GM23248 (cell line): ENCODE results near the gene WFDC8. TPM values are rescaled to one million over a fixed set of nuclear protein-coding genes. Genes with fewer than 3 reads are reported as not detected.
A peak's percentile ranks its signal among the peaks of the same experiment; 100 is the strongest.

Experiments
- DNase-seq: peaks from one replicate; pipeline ENCODE4 v3.0.0-alpha.2; 2015
- H2AFZ ChIP-seq: fragments of 200-600 bp; sonication (generic); 2 replicates; pipeline ENCODE4 v1.6.1; 2016; ENCODE audit warnings: antibody characterized with exemption
- H3F3A ChIP-seq: fragments of 200-600 bp; sonication (generic); 2 replicates; pipeline ENCODE4 v1.6.1; 2016; ENCODE audit warnings: mild to moderate bottlenecking, antibody characterized with exemption, mixed run types; ENCODE audit not compliant: insufficient read depth
- H3K27ac ChIP-seq: fragments of 200-600 bp; sonication (generic); 2 replicates; pipeline ENCODE4 v1.5.1; 2016; ENCODE audit warnings: mild to moderate bottlenecking
- H3K27me3 ChIP-seq: fragments of 200-600 bp; sonication (generic); replicated peaks from 2 replicates; pipeline ENCODE4 v1.6.1; 2016; ENCODE audit warnings: mild to moderate bottlenecking; ENCODE audit not compliant: insufficient read depth
- H3K36me3 ChIP-seq: fragments of 200-600 bp; sonication (generic); 2 replicates; pipeline ENCODE4 v1.6.1; 2016; ENCODE audit warnings: low read depth, mild to moderate bottlenecking
- H3K4me1 ChIP-seq: fragments of 200-600 bp; sonication (generic); 2 replicates; pipeline ENCODE4 v1.6.1; 2016; ENCODE audit warnings: mild to moderate bottlenecking; ENCODE audit not compliant: insufficient read depth
- H3K4me2 ChIP-seq: fragments of 200-600 bp; sonication (generic); one replicate; pipeline ENCODE4 v1.6.1; 2016; ENCODE audit warnings: mild to moderate bottlenecking; ENCODE audit not compliant: unreplicated experiment
- H3K4me3 ChIP-seq: fragments of 200-600 bp; sonication (generic); 2 replicates; pipeline ENCODE4 v1.5.1; 2016; ENCODE audit warnings: mild to moderate bottlenecking
- H3K79me2 ChIP-seq: fragments of 200-600 bp; sonication (generic); 2 replicates; pipeline ENCODE4 v1.6.1; 2016; ENCODE audit warnings: mild to moderate bottlenecking; ENCODE audit not compliant: insufficient read depth
- H3K9ac ChIP-seq: fragments of 200-600 bp; sonication (generic); 2 replicates; pipeline ENCODE4 v1.6.1; 2016; ENCODE audit warnings: mild to moderate bottlenecking
- H3K9me2 ChIP-seq: fragments of 200-600 bp; sonication (generic); 2 replicates; pipeline ENCODE4 v1.6.1; 2016; ENCODE audit warnings: mixed run types, mild to moderate bottlenecking, moderate library complexity; ENCODE audit not compliant: insufficient read depth
- H3K9me3 ChIP-seq: fragments of 200-600 bp; sonication (generic); one replicate; pipeline ENCODE4 v1.6.1; 2017; ENCODE audit warnings: low read depth
- H4K20me1 ChIP-seq: fragments of 200-600 bp; sonication (generic); 2 replicates; pipeline ENCODE4 v1.6.0; 2016; ENCODE audit not compliant: insufficient read depth
- EZH2 ChIP-seq: fragments of 200-600 bp; sonication (generic); IDR thresholded peaks from 2 replicates; pipeline ENCODE4 v1.6.1; 2018; ENCODE audit warnings: antibody characterized with exemption, mild to moderate bottlenecking; ENCODE audit not compliant: insufficient read depth, poor library complexity, severe bottlenecking
- EZH2phosphoT487 ChIP-seq: fragments of 200-600 bp; sonication (generic); IDR thresholded peaks from 2 replicates; pipeline ENCODE4 v1.6.1; 2018; ENCODE audit warnings: antibody characterized with exemption, moderate library complexity, mild to moderate bottlenecking, low read depth; ENCODE audit not compliant: insufficient read depth
- WGBS, 2 experiments: methylation state at CpG; one replicate each; pipeline ENCODE4 v1.1.6; 2015 to 2017; ENCODE audit warnings: low lambda C conversion rate in 2 of 2, low coverage in 1 of 2; ENCODE audit errors: missing lambda C conversion rate in 2 of 2; 5-methylcytosine and 5-hydroxymethylcytosine counted together
- in situ Hi-C: fragments of 300-500 bp; cut with MboI; formaldehyde crosslinking; loops from 2 replicates; pipeline ENCODE4 v1.15.0; 2020
- polyA plus RNA-seq: library from polyadenylated mRNA; unstranded; fragments of >200 nt; fragmentation: Nextera tagmentation; extraction: Ambion mirVana; gene quantifications from 2 replicates; pipeline ENCODE4 v1.2.1, GENCODE V29; 2016
- total RNA-seq: library from RNA; depleted of rRNA; stranded (reverse); fragments of >200 nt; shearing (Covaris generic); gene quantifications from 2 replicates; pipeline ENCODE4 v1.2.3, GENCODE V29; 2014

The WFDC8 gene
- total and polyA plus RNA-seq, 2 experiments from 2014 or later: not detected

- H2AFZ ChIP-seq: peak overlapping the region; percentile 68
These were observed 32.0 kb upstream of the WFDC8 start for GRCh38 chr20:45611054-45611453.

GRCh38 chr20:45607810-45608209 lies 28.7 kb upstream of the WFDC8 start:
- Histone ChIP-seq H3K9ac (no peak overlapping the region), H3K9me2 (no peaks in the 10 kb centered on the region), H3K4me3 (no peak overlapping the region), H3K4me1 (peaks cover 19% of the 10 kb centered on the region), H3K4me2 (no peak overlapping the region), H3F3A (peaks cover 22% of the 10 kb centered on the region), H4K20me1 (no peaks in the 10 kb centered on the region), H3K9me3 (peaks cover 4% of the 10 kb centered on the region), H3K27me3 (no peaks in the 10 kb centered on the region), H3K79me2 (no peaks in the 10 kb centered on the region), H3K36me3 (no peaks in the 10 kb centered on the region), H2AFZ (no peak overlapping the region), H3K27ac (no peak overlapping the region)
- TF ChIP-seq EZH2phosphoT487: no peak
- TF ChIP-seq EZH2: no peak
- in situ Hi-C loops: no loop called here
- no peak for DNase-seq
- WGBS, 2 experiments: 50 to 56% methylated on average over 1 of the region's 1 CpG

More at GRCh38 chr20:45611054-45611453, 32.0 kb upstream of the WFDC8 start:
- Histone ChIP-seq H3K4me3 (peak overlapping the region; percentile 25), H3K9ac (no peak overlapping the region), H3K9me2 (no peaks in the 10 kb centered on the region), H3K79me2 (no peaks in the 10 kb centered on the region), H3K27me3 (no peaks in the 10 kb centered on the region), H3K9me3 (no peaks in the 10 kb centered on the region), H3K4me2 (peak overlapping the region; percentile 33), H4K20me1 (no peaks in the 10 kb centered on the region), H3F3A (peaks cover 22% of the 10 kb centered on the region), H3K27ac (peak overlapping the region; percentile 51), H3K4me1 (peaks cover 19% of the 10 kb centered on the region), H3K36me3 (no peaks in the 10 kb centered on the region)
- TF ChIP-seq EZH2phosphoT487 (no peak), EZH2 (no peak)
- 8 to 23% methylated on average over 4 of the region's 4 CpGs for WGBS, 2 experiments
- in situ Hi-C loops: no loop called here
- peak; percentile 88 for DNase-seq

- H2AFZ ChIP-seq: no peak overlapping the region
- no peaks in the 10 kb centered on the region for H3K9me3 ChIP-seq
- H3F3A ChIP-seq: no peaks in the 10 kb centered on the region
- WGBS, 2 experiments: 0% methylated on average over 1 of the region's 1 CpG
- DNase-seq: no peak
- in situ Hi-C loops: no loop called here
- no peaks in the 10 kb centered on the region for H3K36me3 ChIP-seq
- H3K4me3 ChIP-seq: no peak overlapping the region
- no peak for TF ChIP-seq EZH2phosphoT487
- TF ChIP-seq EZH2: no peak
- H4K20me1 ChIP-seq: no peaks in the 10 kb centered on the region
- H3K4me1 ChIP-seq: no peaks in the 10 kb centered on the region
- no peak overlapping the region for H3K9ac ChIP-seq
- no peak overlapping the region for H3K4me2 ChIP-seq
- H3K79me2 ChIP-seq: no peaks in the 10 kb centered on the region
- H3K9me2 ChIP-seq: no peaks in the 10 kb centered on the region
- H3K27ac ChIP-seq: no peak overlapping the region
- H3K27me3 ChIP-seq: no peaks in the 10 kb centered on the region; the same call in 1 of the 2 replicates
These were observed 16.2 kb upstream of the WFDC8 start for GRCh38 chr20:45595235-45595634.

- Histone ChIP-seq H3K9ac (no peak overlapping the region), H3K27me3 (no peaks in the 10 kb centered on the region; the same call in 1 of the 2 replicates), H3K27ac (no peak overlapping the region), H3K4me2 (no peak overlapping the region), H3K36me3 (no peaks in the 10 kb centered on the region), H3K4me3 (no peak overlapping the region), H3K9me3 (no peaks in the 10 kb centered on the region), H3K9me2 (no peaks in the 10 kb centered on the region), H3K79me2 (no peaks in the 10 kb centered on the region), H4K20me1 (no peaks in the 10 kb centered on the region), H2AFZ (no peak overlapping the region), H3K4me1 (peaks cover 4% of the 10 kb centered on the region; the same call in 1 of the 2 replicates), H3F3A (no peaks in the 10 kb centered on the region)
- in situ Hi-C loops: no loop called here
- TF ChIP-seq EZH2 (no peak), EZH2phosphoT487 (no peak)
- 0% methylated on average over 1 of the region's 1 CpG for WGBS, 2 experiments
- DNase-seq: no peak
These were observed 14.4 kb upstream of the WFDC8 start for GRCh38 chr20:45593498-45593897.
